Fibroblast of gingiva (primary cell): Measurements from ENCODE around the gene FAM83E.
A peak's percentile ranks its signal among the peaks of the same experiment; 100 is the strongest.
"Not testable (repeated sequence)": the region's sequence is repeated elsewhere in the genome, so short reads cannot be mapped to it uniquely, and the experiment has no call there.

Source experiments
- DNase-seq: peaks from one replicate; pipeline ENCODE4 v3.0.0-alpha.2; 2011; ENCODE audit warnings: low read depth

The FAM83E gene

GRCh38 chr19:48611872-48612271 is 3.0 kb downstream of the FAM83E start:
- DNase-seq: no peak

- DNase-seq: no peak
Observed at GRCh38 chr19:48609571-48610108, 5.2 kb downstream of the FAM83E start.

- no peak for DNase-seq
Observed at GRCh38 chr19:48608798-48609263, 6.0 kb downstream of the FAM83E start.

DNA sequence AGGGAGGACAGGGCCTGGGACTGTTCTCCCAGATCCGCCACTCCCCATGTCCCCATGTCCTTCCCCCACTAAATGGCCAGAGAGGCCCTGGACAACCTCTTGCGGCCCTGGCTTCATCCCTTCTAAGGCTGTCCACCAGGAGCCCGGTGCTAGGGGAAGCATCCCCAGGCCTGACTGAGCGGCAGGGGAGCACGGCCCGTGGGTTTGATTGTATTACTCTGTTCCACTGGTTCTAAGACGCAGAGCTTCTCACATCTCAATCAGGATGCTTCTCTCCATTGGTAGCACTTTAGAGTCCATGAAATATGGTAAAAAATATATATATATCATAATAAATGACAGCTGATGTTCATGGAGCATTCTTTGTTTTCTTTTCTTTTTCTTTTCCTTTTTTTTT is 7.5 kb downstream of the FAM83E start:
- no peak for DNase-seq

DNA sequence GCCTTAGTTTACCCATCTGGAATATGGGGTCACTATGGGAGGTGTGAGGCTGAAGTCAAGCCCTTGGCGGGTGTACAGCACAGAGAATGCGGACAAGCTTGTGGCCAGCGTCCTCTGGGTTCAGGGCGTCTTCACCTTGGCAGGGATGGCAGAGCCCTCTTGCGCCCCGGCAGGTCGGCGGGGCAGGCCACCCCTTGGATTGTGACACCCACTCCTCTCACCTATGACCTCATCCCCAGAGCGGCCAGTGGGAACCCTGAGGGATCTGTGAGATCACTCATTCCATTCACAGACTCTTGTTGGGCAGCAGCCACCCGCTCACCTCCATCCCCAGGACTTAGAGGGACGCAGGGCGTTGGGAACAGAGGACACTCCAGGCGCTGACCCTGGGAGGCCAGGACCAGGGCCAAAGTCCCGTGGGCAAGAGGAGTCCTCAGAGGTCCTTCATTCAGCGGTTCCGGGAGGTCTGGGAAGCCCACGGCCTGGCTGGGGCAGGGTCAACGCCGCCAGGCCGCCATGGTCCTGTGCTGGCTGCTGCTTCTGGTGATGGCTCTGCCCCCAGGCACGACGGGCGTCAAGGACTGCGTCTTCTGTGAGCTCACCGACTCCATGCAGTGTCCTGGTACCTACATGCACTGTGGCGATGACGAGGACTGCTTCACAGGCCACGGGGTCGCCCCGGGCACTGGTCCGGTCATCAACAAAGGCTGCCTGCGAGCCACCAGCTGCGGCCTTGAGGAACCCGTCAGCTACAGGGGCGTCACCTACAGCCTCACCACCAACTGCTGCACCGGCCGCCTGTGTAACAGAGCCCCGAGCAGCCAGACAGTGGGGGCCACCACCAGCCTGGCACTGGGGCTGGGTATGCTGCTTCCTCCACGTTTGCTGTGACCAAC is 8.2 kb downstream of the FAM83E start, which contains the start of gene SPACA4:
Gene SPACA4, plus strand, starts transcription at position 280 of the 896 bp plus-strand sequence. Its CDS starts 237 bp downstream, at position 517.
- DNase-seq: no peak

DNA sequence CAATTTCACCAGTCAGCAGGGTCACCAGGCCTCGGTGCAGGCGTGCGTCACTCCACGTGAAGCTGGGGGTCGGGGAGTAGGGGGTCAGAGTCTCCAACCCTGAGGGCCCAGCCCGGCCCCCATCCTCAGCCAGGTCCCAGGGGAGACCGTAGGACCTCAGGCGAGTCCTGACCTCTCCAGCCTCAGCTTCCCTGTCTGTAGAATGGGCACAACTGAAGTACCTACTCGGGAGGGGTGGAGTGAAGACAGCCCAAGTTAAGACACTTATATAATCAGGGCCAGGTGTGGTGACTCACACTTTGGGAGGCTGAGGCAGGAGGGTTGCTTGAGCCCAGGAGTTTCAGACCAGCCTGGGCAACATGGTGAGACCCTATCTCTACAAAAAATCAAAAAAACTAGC is 11.0 kb downstream of the FAM83E start:
- DNase-seq: no peak

GRCh38 chr19:48603449-48603848 is 11.4 kb downstream of the FAM83E start:
- DNase-seq: no peak

DNA sequence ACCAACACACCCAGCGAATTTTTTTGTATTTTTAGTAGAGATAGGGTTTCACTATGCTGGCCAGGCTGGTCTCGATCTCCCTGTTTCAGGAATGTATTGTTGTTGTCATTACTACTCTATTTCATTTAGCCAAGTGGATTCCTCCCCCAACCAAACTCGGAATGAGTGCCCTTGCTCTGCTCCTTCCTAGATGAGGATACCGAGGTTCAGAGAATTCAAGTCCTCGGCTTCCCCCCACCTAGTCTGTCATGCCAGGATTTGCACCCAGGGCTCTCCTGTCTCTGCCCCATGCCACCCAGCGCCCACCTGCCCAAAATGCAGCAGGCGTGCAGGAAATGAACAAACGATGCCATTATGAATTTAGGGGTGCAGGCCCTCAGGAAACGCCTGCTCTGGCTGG is 11.9 kb downstream of the FAM83E start:
- DNase-seq: no peak

GRCh38 chr19:48600679-48601417 is 14.0 kb downstream of the FAM83E start:
- no peak for DNase-seq

DNA sequence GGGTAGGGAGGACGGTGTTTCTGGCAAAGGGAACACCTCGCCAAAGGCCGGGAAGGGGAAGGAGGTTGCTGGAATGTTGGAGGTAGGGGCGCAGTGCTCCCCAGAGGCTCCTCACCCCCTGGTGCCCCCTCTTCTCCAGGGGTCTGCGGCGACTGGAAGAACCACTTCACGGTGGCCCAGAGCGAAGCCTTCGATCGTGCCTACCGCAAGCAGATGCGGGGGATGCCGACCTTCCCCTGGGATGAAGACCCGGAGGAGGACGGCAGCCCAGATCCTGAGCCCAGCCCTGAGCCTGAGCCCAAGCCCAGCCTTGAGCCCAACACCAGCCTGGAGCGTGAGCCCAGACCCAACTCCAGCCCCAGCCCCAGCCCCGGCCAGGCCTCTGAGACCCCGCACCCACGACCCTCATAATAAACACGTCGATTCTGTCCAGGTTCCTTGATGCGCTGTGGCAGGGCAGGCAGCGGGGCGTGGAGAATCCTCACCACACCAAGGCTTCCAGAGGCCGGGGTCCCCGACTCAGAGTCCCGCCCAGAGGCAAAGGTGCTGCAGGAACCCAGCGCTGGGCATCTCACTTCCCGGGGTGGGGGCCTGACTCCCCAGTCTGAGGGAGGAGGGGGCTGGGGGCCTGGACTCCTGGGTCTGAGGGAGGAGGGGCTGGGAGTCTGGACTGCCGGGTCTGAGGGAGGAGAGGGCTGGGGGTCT is 15.7 kb downstream of the FAM83E start:
- DNase-seq: no peak

- DNase-seq: no peak
Observed at GRCh38 chr19:48596679-48597465, 18.0 kb downstream of the FAM83E start.

DNA sequence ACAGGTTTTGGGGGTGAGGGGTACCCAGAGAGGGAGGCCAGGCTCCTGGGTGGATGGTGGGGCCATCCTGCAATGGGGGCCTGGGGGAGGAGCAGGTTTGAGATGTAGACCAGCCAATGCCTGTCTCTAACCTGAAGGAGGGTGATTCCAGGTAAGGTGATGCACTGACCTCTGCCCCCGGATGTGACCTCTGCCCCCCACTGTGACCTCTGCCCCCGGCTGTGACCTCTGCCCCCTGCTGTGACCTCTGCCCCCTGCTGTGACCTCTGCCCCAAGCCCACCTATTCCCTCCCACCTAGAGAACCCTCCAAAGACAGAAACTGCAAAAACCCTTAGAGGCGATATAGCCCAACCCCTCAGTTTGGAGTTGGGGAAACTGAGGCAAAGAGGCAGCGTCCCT is 18.6 kb downstream of the FAM83E start:
- no peak for DNase-seq

GRCh38 chr19:48595833-48596232 is 19.0 kb downstream of the FAM83E start:
- DNase-seq: no peak

GRCh38 chr19:48595171-48595570 is 19.7 kb downstream of the FAM83E start:
- no peak for DNase-seq

DNA sequence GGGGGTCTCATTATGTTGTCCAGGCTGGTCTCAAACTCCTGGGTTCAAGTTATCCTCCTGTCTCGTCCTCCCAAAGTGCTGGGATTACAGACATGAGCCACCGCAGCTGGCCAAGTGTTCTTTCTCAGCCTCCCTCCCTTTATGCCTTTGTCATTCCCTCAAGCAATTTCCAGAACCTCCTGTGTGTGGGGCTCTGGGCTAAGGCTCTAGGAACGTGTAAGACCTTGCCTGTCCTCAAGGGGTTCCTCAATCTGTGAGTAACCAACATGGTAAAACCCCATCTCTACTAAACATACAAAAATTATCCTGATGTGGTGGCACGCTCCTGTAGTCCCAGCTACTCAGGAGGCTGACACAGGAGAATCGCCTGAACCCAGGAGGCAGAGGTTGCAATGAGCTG is 23.9 kb downstream of the FAM83E start:
- no peak for DNase-seq

DNA sequence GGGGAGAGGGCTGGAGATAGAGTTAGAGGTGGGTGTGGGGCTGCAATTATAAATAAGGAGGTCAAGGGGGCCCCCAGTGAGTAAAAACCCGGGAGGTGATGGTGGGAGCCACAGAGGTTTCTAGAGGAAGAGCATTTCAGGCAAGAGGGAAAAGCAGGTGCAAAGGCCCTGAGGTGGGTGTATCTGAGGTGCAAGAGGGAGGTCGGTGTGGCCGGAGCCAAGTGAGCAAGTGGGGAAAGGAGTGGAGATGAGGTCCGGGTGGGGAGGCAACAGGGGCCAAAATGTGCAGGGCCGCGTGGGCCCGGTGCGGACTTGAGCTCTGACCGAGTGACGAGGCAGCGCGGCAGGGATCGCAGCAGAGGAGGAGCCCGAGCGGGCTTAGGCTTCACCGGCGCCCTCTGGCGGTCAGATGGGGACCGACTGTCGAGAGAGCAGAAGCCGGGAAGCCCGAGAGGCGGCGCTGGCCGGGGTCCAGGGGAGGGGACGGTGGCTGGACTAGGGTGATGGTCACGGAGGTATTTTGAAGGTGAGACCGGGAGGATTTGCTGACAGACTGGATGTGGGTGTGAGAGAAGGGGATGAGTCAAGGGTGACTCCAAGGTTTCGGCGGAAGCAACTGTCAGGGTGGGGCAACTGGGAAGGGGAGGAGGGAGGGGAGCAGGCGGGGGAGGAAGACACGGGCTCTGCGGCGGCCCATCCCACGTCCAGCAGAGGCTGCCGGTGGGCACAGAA is 26.0 kb downstream of the FAM83E start:
- DNase-seq: peak; percentile 70

DNA sequence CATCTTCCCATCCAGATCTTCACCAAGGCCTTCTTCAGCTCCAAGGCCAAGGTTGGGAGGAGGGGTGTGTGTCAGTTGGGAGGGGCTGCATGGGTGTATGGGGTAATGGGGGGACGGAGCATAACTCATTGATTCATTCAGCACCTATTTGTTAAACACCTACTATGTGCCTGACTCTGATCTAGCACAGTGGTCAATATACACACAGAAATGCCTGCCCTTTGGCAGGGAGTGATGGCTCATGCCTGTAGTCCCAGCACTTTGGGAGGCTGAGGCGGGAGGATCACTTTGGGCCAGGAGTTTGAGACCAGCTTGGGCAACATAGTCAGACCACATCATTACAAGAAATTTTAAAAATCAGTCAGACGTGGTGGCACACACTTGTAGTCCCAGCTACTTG is 27.5 kb downstream of the FAM83E start:
- no peak for DNase-seq

DNA sequence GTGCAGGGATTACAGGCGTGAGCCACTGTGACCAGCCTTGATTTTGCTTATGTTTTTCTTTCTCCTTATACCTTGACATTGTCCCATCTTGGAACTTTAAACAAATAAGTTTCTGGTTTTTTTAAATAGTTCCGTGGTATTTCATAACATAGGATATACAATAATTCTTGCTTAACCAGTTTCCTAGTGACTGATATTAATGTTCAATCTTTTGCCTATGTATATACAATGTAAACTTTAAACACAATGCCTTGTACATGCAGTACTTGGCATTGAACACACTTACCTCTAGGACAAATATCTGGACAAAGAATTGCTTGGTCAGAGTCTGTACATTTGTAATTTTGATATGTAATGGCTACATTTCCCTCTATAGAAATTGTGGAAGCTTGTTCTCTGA is 32.7 kb downstream of the FAM83E start:
- no peak for DNase-seq

DNA sequence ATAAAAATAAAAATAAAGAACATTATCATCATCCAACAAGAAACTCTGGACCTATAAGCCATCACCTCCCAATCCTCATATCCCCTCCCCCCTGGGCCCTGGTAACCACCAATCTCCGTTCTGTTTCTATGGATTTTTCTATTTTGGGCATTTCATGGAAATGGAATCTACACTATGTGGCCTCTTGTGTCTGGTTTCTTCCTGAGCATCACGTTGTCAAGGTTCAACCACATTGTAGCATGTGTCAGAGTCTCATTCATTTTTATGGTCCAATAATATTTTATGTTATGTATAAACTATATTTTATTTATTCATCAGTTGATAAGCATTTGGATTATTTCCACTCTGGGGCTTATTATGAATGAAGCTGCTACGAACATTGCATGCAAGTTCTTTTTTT is 36.0 kb downstream of the FAM83E start:
- no peak for DNase-seq

GRCh38 chr19:48577908-48578307 is 37.0 kb downstream of the FAM83E start:
- not testable (repeated sequence) for DNase-seq
